GM12878 (cell line): ENCODE measurements around the gene SORBS1. TPM values are rescaled to one million over a fixed set of nuclear protein-coding genes. Genes with fewer than 3 reads are reported as not detected.

ENCODE experiments used
- ATAC-seq: fragments of 200-7000 bp; cut with Tn5 transposase; 3 replicates; pipeline ENCODE4 v1.9.1; 2020; ENCODE audit warnings: mild to moderate bottlenecking, moderate library complexity
- BruUV-seq: library from RNA; stranded (reverse); fragments of 400-500 nt; replicated peaks from 2 replicates; lab custom pipeline; 2021; lab: Mats Ljungman, UMichigan
- CTCF ChIA-PET: fragments of 300-600 bp; sonication (Branson Sonifier 250); formaldehyde crosslinking; extraction: SDS; loops from one replicate; lab custom pipeline; 2021; ENCODE audit warnings: inconsistent platforms; lab: Yijun Ruan, JAX
- POLR2A ChIA-PET: fragments of 350-600 bp; formaldehyde crosslinking; extraction: SDS; loops from one replicate; lab custom pipeline; 2021; ENCODE audit warnings: inconsistent platforms; lab: Charles Lee
- RAD21 ChIA-PET: fragments of 300-600 bp; sonication (Branson Sonifier 250); formaldehyde crosslinking; loops from one replicate; lab custom pipeline; 2023; ENCODE audit warnings: antibody characterized with exemption; ENCODE audit not compliant: unreplicated experiment; lab: Charles Lee
- SMC1A ChIA-PET: fragments of 300-600 bp; sonication (Branson Sonifier 250); formaldehyde crosslinking; loops from one replicate; lab custom pipeline; 2023; ENCODE audit not compliant: unreplicated experiment, uncharacterized antibody; lab: Charles Lee
- DNase-seq: peaks from one replicate; pipeline ENCODE4 v3.0.0-alpha.2; 2011; ENCODE audit warnings: low read depth, low spot score
- FAIRE-seq: peaks from 3 replicates; lab custom pipeline; 2011; peaks lifted over from hg19 to GRCh38; lab: Jason Lieb, UNC
- H2AFZ ChIP-seq: 2 replicates; pipeline ENCODE4 v1.6.0; 2011; ENCODE audit warnings: low read depth, low read length, control low read depth; ENCODE audit not compliant: control insufficient read depth
- H3K27ac ChIP-seq: 2 replicates; pipeline ENCODE4 v1.5.1; 2011; ENCODE audit warnings: control low read depth; ENCODE audit not compliant: control insufficient read depth, insufficient read depth
- H3K27me3 ChIP-seq, 2 experiments: replicated peaks in 1 of 2; 2 replicates each; pipeline versions ENCODE4 v1.6.0 to v1.6.1; 2011; ENCODE audit warnings: low read length in 1 of 2; ENCODE audit not compliant: control insufficient read depth in 2 of 2, insufficient read depth in 2 of 2
- H3K36me3 ChIP-seq, 2 experiments: 2 replicates each; pipeline ENCODE4 v1.5.1; 2011; ENCODE audit warnings: low read length in 1 of 2; ENCODE audit not compliant: control insufficient read depth in 2 of 2, insufficient read depth in 2 of 2
- H3K4me1 ChIP-seq: 2 replicates; pipeline ENCODE4 v1.6.1; 2011; ENCODE audit warnings: mild to moderate bottlenecking, low read length, moderate library complexity, mixed read lengths; ENCODE audit not compliant: control insufficient read depth, insufficient read depth
- H3K4me2 ChIP-seq: 2 replicates; pipeline ENCODE4 v1.6.0; 2011; ENCODE audit warnings: control low read depth; ENCODE audit not compliant: control insufficient read depth, insufficient read depth
- H3K4me3 ChIP-seq: fragments of 200-600 bp; sonication (generic); 2 replicates; pipeline ENCODE4 v1.5.1; 2016
- H3K79me2 ChIP-seq: 2 replicates; pipeline ENCODE4 v1.6.0; 2011; ENCODE audit warnings: low read length; ENCODE audit not compliant: control insufficient read depth, insufficient read depth
- H3K9ac ChIP-seq: 2 replicates; pipeline ENCODE4 v1.8.0; 2011; ENCODE audit warnings: low read length, control low read depth, mixed read lengths; ENCODE audit not compliant: control insufficient read depth, insufficient read depth
- H3K9me3 ChIP-seq: replicated peaks from 3 replicates; pipeline ENCODE4 v1.5.1; 2011; ENCODE audit warnings: mild to moderate bottlenecking, low read length; ENCODE audit not compliant: control insufficient read depth, insufficient read depth
- H4K20me1 ChIP-seq: 2 replicates; pipeline ENCODE4 v1.6.0; 2011; ENCODE audit not compliant: control insufficient read depth, insufficient read depth
- KDM1A ChIP-seq: fragments of 200-600 bp; sonication (generic); IDR thresholded peaks from 2 replicates; pipeline ENCODE4 v1.6.1; 2016; ENCODE audit warnings: borderline replicate concordance
- LARP7 ChIP-seq: fragments of 450-650 bp; IDR thresholded peaks from 2 replicates; pipeline ENCODE4 v1.6.1; 2017; ENCODE audit warnings: mild to moderate bottlenecking
- RBBP5 ChIP-seq: fragments of 200-600 bp; sonication (generic); conservative IDR thresholded peaks from 2 replicates; pipeline ENCODE4 v1.6.1; 2016
- SMAD1 ChIP-seq: fragments of 450-650 bp; IDR thresholded peaks from 2 replicates; pipeline ENCODE4 v1.6.1; 2018; ENCODE audit warnings: mild to moderate bottlenecking, low read depth; ENCODE audit not compliant: partially characterized antibody
- SPI1 ChIP-seq: IDR thresholded peaks from 2 replicates; pipeline ENCODE4 v1.6.1; 2011; ENCODE audit warnings: low read depth, mild to moderate bottlenecking, low read length, moderate library complexity, borderline replicate concordance; ENCODE audit not compliant: insufficient read depth
- SREBF1 ChIP-seq: IDR thresholded peaks from 2 replicates; pipeline ENCODE4 v1.6.1; 2012; ENCODE audit warnings: mild to moderate bottlenecking, low read length
- TBL1XR1 ChIP-seq: IDR thresholded peaks from 2 replicates; pipeline ENCODE4 v1.6.1; 2012; ENCODE audit warnings: low read depth, low read length, improper control_type of control experiment
- WGBS: methylation state at CpG from one replicate; pipeline ENCODE4 v1.1.6; 2016; ENCODE audit warnings: low lambda C conversion rate; ENCODE audit not compliant: insufficient replicate concordance, insufficient coverage; ENCODE audit errors: missing lambda C conversion rate; 5-methylcytosine and 5-hydroxymethylcytosine counted together
- in situ Hi-C: fragments of 300-500 bp; cut with MboI; formaldehyde crosslinking; loops from 9 replicates; pipeline ENCODE4 v1.14.3; 2018; ENCODE audit warnings: mixed read lengths
- intact Hi-C: fragments of 100-400 bp; cut with micrococcal nuclease; formaldehyde crosslinking; loops from one replicate; pipeline ENCODE4 v1.14.2; 2022; ENCODE audit not compliant: unreplicated experiment
- polyA plus RNA-seq, 11 experiments: library from polyadenylated mRNA; depleted of rRNA in 4 of 11; unstranded in 6 of 11; stranded (reverse) in 5 of 11; fragments of >200 nt; fragmentation: Nextera tagmentation in 4 of 11; fragmentation: Illumina TruSeq in 1 of 11; extraction: Ambion mirVana in 4 of 11; extraction: Trizol in 1 of 11; gene quantifications; 1 replicate in 1 of 11; 2 replicates in 10 of 11; pipeline versions ENCODE4 v1.2.1 to v1.2.3, GENCODE V29; 2011 to 2016; ENCODE audit warnings: inconsistent platforms in 2 of 11, missing spikeins in 2 of 11, low read depth in 1 of 11
- total RNA-seq, 4 experiments: library from RNA; depleted of rRNA in 3 of 4; stranded (reverse); fragments of >200 nt in 3 of 4; fragmentation: Illumina TruSeq in 1 of 4; extraction: Trizol in 1 of 4; gene quantifications; 2 replicates each; pipeline versions ENCODE4 v1.2.1 to v1.2.3, GENCODE V29; 2013 to 2021
- TF ChIP-seq, protein P1 (sequence below): fragments of 450-650 bp; IDR thresholded peaks from 2 replicates; pipeline ENCODE4 v1.6.1; 2017; ENCODE audit warnings: low read depth, mild to moderate bottlenecking, moderate library complexity
- TF ChIP-seq, protein P2 (sequence below): fragments of 450-650 bp; IDR thresholded peaks from 2 replicates; pipeline ENCODE4 v1.6.1; 2016; ENCODE audit warnings: mild to moderate bottlenecking

The SORBS1 gene
- total and polyA plus RNA-seq, 10 of the 15 experiments (the other 5 are each of a cell fraction or from before 2014, with no cell fraction given), result 0.13 to 0.75 (median 0.39) TPM

DNA sequence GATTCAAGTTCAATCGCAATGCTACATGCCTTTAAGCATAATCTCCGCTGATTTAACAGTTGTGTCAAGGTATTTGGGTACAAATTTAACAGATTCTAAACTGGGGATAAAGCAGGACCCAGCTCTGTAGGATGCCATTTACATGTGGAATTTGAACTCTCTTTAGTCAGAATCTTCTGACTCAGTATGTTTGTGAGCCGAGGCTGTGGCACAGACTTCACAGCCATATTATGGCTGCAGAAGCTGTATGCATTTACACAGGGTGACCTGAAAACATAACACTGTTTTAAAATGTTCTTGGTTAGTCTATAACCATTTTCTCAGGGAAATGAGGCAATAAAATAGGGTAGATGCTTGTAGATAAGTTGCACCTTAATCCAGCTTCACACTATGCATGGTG is 279.1 kb downstream of the SORBS1 start (continued):
- TF ChIP-seq, protein P1, sequence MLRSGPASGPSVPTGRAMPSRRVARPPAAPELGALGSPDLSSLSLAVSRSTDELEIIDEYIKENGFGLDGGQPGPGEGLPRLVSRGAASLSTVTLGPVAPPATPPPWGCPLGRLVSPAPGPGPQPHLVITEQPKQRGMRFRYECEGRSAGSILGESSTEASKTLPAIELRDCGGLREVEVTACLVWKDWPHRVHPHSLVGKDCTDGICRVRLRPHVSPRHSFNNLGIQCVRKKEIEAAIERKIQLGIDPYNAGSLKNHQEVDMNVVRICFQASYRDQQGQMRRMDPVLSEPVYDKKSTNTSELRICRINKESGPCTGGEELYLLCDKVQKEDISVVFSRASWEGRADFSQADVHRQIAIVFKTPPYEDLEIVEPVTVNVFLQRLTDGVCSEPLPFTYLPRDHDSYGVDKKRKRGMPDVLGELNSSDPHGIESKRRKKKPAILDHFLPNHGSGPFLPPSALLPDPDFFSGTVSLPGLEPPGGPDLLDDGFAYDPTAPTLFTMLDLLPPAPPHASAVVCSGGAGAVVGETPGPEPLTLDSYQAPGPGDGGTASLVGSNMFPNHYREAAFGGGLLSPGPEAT, result no peak
- no peak for TF ChIP-seq RBBP5
- no peak for TF ChIP-seq SREBF1
- TF ChIP-seq TBL1XR1, result no peak
- TF ChIP-seq KDM1A, result no peak
- TF ChIP-seq LARP7, result no peak

DNA sequence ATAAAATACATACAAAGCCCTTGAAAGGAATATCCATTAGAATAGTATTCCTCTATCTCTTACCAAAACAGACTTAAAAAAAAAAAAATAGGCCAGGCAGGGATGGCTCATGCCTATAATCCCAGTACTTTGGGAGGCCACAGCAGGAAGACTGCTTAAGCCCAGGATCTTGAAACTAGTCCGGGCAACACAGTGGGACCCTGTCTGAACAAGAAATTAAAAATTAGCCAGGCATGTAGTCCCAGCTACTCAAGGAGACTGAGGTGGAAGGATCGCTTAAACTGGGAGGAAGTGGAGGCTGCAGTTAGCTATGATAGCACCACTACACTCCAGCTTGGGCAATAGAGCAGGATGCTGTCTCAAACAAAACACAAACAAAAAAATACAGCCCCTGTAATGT is 280.0 kb downstream of the SORBS1 start:
- H3K4me1 ChIP-seq, result peaks cover 37% of the 10 kb centered on the region
- H3K9ac ChIP-seq, result no peak overlapping the region
- no peak for ATAC-seq
- H3K79me2 ChIP-seq, result peaks cover 99% of the 10 kb centered on the region
- intact Hi-C loops, result no loop called here
- CTCF ChIA-PET, result interaction anchor here (1.2 to 16.6 kb wide), 5 partner anchors 9 to 81 kb away, joined by 3 to 348 read pairs (median 5); no protein-coding TSS in a partner anchor
- H4K20me1 ChIP-seq, result peaks cover 18% of the 10 kb centered on the region
- TF ChIP-seq, protein P2, sequence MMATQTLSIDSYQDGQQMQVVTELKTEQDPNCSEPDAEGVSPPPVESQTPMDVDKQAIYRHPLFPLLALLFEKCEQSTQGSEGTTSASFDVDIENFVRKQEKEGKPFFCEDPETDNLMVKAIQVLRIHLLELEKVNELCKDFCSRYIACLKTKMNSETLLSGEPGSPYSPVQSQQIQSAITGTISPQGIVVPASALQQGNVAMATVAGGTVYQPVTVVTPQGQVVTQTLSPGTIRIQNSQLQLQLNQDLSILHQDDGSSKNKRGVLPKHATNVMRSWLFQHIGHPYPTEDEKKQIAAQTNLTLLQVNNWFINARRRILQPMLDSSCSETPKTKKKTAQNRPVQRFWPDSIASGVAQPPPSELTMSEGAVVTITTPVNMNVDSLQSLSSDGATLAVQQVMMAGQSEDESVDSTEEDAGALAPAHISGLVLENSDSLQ, result no peak
- no peak for TF ChIP-seq SMAD1
- TF ChIP-seq SPI1, result peak; percentile 12; the same call in 1 of the 2 replicates
- no peak for FAIRE-seq
- peak overlapping the region; percentile 14; the same call in 1 of the 2 replicates for H3K4me3 ChIP-seq
- RAD21 ChIA-PET, result interaction anchor here (2.8 to 5.2 kb wide), 2 partner anchors 80 to 82 kb away, joined by 8 to 21 read pairs; no protein-coding TSS in a partner anchor
- no peak overlapping the region for H3K27ac ChIP-seq
- in situ Hi-C loops, result loop anchor here (10.0 kb wide), 1 partner anchor 994 kb away; the partner anchor contains the start of gene BLNK
- POLR2A ChIA-PET, result no interaction called here
- SMC1A ChIA-PET, result interaction anchor here (1.0 to 14.9 kb wide), 11 partner anchors 6 to 94 kb away, joined by 3 to 313 read pairs (median 4); partner anchors contain the start of gene PDLIM1
- peak overlapping the region; percentile 51 for H3K4me2 ChIP-seq
- no TSS peak for BruUV-seq
- peaks cover 0 to 7% of the 10 kb centered on the region in 2 experiments; a peak in 1 of 4 replicates for H3K36me3 ChIP-seq
- H2AFZ ChIP-seq, result no peak overlapping the region
- WGBS, result 100% methylated on average over 2 of the region's 2 CpGs
- no peak for DNase-seq
- no peaks in the 10 kb centered on the region for H3K9me3 ChIP-seq
- no peaks in the 10 kb centered on the region for H3K27me3 ChIP-seq
